Ascending aorta (tissue), 2 donors: Measurements from ENCODE around the gene ATF6. TPM values are rescaled to one million over a fixed set of nuclear protein-coding genes. Genes with fewer than 3 reads are reported as not detected.
A peak's percentile ranks its signal among the peaks of the same experiment; 100 is the strongest.

Experiments used
- DNase-seq, 2 donors: peaks; one replicate each; pipeline ENCODE4 v3.0.0-alpha.2; 2019; ENCODE audit warnings: low spot score in 2 of 2
- H3K27ac ChIP-seq, 2 donors: fragments of 200-600 bp; sonication (generic); one replicate each; pipeline ENCODE4 v1.5.1; 2016 to 2017; ENCODE audit warnings: mild to moderate bottlenecking in 1 of 2
- H3K27me3 ChIP-seq: fragments of 200-600 bp; sonication (generic); one replicate; pipeline ENCODE4 v1.5.1; 2017
- H3K36me3 ChIP-seq, 2 donors: fragments of 200-600 bp; sonication (generic); one replicate each; pipeline ENCODE4 v1.5.1; 2016
- H3K4me1 ChIP-seq, 2 donors: fragments of 200-600 bp; sonication (generic); one replicate each; pipeline ENCODE4 v1.5.1; 2016 to 2017; ENCODE audit warnings: mild to moderate bottlenecking in 1 of 2
- H3K4me3 ChIP-seq, 2 donors: fragments of 200-600 bp; sonication (generic); one replicate each; pipeline ENCODE4 v1.5.1; 2016 to 2017; ENCODE audit warnings: mild to moderate bottlenecking in 1 of 2
- H3K9me3 ChIP-seq, 2 donors: fragments of 200-600 bp; sonication (generic); one replicate each; pipeline ENCODE4 v1.5.1; 2016
- CTCF ChIP-seq, 3 experiments: fragments of 200-600 bp in 2 of 3; fragments of 450-650 bp in 1 of 3; sonication (generic) in 2 of 3; IDR thresholded peaks; one replicate each; pipeline ENCODE4 v1.5.1; 2016 to 2019; ENCODE audit warnings: antibody characterized with exemption in 3 of 3, mild to moderate bottlenecking in 1 of 3, moderate library complexity in 1 of 3
- intact Hi-C: fragments of 100-400 bp; cut with DNase I; formaldehyde crosslinking; loops from one replicate; pipeline ENCODE4 v1.15.1; 2023
- total RNA-seq: library from RNA; depleted of rRNA; stranded (reverse); fragments of >200 nt; gene quantifications from one replicate; pipeline ENCODE4 v1.1.0, GENCODE V29; 2016

ATF6 gene
- total RNA-seq, 1 donor from 2014 or later, result 12.3 TPM

- intact Hi-C loops, result no loop called here
- peaks cover 8% of the 10 kb centered on the region in 2 donors for H3K36me3 ChIP-seq
- no peak for DNase-seq
- no peak overlapping the region for H3K4me3 ChIP-seq
- H3K4me1 ChIP-seq, result no peaks in the 10 kb centered on the region
- no peak for TF ChIP-seq CTCF (IDR thresholded peaks at IDR 0.05)
- H3K27me3 ChIP-seq, result no peaks in the 10 kb centered on the region
- H3K27ac ChIP-seq, result no peak overlapping the region
- no peaks in the 10 kb centered on the region for H3K9me3 ChIP-seq
Observed at GRCh38 chr1:161981126-161981525, 215.0 kb downstream of the ATF6 start.

- Histone ChIP-seq H3K36me3 (peaks cover 8% of the 10 kb centered on the region in 2 donors), H3K9me3 (no peaks in the 10 kb centered on the region), H3K4me3 (no peak overlapping the region), H3K27me3 (no peaks in the 10 kb centered on the region), H3K4me1 (peaks cover 0 to 3% of the 10 kb centered on the region in 2 donors), H3K27ac (no peak overlapping the region)
- TF ChIP-seq CTCF (IDR thresholded peaks at IDR 0.05), result no peak
- intact Hi-C loops, result no loop called here
- DNase-seq, result peak in 1 of 2 donors; percentile 49
Observed at GRCh38 chr1:161981735-161982506, 215.8 kb downstream of the ATF6 start.

- no peak for TF ChIP-seq CTCF (IDR thresholded peaks at IDR 0.05)
- intact Hi-C loops, result no loop called here
- DNase-seq, result no peak
Observed at GRCh38 chr1:161982507-161982895, 216.4 kb downstream of the ATF6 start.

GRCh38 chr1:161982917-161983316, 216.8 kb downstream of the ATF6 start:
- Histone ChIP-seq H3K4me1 (peaks cover 0 to 3% of the 10 kb centered on the region in 2 donors), H3K36me3 (peaks cover 8% of the 10 kb centered on the region in 2 donors), H3K4me3 (no peak overlapping the region), H3K27me3 (no peaks in the 10 kb centered on the region), H3K9me3 (peaks cover 0 to 7% of the 10 kb centered on the region in 2 donors), H3K27ac (no peak overlapping the region)
- TF ChIP-seq CTCF (IDR thresholded peaks at IDR 0.05), result no peak
- DNase-seq, result no peak
- intact Hi-C loops, result no loop called here

More at GRCh38 chr1:161982507-161982895, 216.4 kb downstream of the ATF6 start:
- Histone ChIP-seq H3K9me3 (peaks cover 0 to 3% of the 10 kb centered on the region in 2 donors), H3K4me1 (peaks cover 0 to 3% of the 10 kb centered on the region in 2 donors), H3K27me3 (no peaks in the 10 kb centered on the region), H3K27ac (no peak overlapping the region), H3K36me3 (peaks cover 8% of the 10 kb centered on the region in 2 donors), H3K4me3 (no peak overlapping the region)

GRCh38 chr1:161983725-161984124, 217.6 kb downstream of the ATF6 start:
- Histone ChIP-seq H3K27ac (no peak overlapping the region), H3K4me1 (peaks cover 0 to 3% of the 10 kb centered on the region in 2 donors), H3K9me3 (peaks cover 0 to 7% of the 10 kb centered on the region in 2 donors), H3K4me3 (no peak overlapping the region), H3K36me3 (peaks cover 8% of the 10 kb centered on the region in 2 donors), H3K27me3 (no peaks in the 10 kb centered on the region)
- intact Hi-C loops, result no loop called here
- no peak for TF ChIP-seq CTCF (IDR thresholded peaks at IDR 0.05)
- DNase-seq, result no peak
